Cerebellar cortex (tissue), 1 donor: ENCODE data around the gene FSTL4.

Source experiments
- DNase-seq: peaks from one replicate; pipeline ENCODE4 v3.0.0-alpha.2; 2015; ENCODE audit warnings: low spot score

FSTL4 gene

DNA sequence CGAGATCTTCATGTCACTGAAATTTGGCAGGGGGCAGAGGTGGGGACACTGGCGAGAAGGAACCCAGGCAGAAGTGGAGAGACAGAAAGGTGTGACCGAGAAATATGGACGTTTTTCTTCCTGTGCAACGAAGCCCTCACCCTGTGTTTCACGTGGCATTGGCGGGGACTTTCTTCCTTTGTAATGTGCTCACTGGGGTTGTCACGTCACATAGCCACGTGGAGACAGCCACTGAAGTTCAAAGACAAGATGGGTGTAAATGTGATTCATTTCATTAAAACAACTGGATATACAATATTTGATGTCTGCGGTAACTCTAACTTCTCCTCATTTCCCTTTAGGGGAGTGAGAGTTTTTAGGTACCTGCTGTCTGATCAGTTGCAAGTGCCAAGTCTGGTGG is 225.7 kb downstream of the FSTL4 start:
- no peak for DNase-seq

- DNase-seq = no peak
Observed at GRCh38 chr5:133385346-133385745, 227.0 kb downstream of the FSTL4 start.

DNA sequence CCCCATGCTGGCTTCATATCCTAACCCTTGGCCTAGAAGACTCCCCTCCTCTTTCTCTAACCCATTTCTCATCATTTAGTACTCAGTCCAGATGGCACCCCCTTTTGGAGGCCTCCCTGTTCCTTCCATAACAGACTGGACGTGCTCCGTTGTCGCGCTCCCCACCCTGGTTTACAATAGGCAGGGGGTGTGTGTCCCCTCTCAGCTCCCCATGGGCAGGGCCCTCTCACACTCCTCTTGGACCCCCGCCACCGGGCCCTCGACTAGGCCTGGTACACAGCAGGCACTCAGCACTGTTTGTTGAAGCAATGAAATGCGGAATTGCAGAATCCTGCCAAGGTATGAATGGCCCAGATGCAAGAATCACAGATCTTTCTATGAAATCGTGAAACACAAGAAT is 227.4 kb downstream of the FSTL4 start:
- DNase-seq = no peak

DNA sequence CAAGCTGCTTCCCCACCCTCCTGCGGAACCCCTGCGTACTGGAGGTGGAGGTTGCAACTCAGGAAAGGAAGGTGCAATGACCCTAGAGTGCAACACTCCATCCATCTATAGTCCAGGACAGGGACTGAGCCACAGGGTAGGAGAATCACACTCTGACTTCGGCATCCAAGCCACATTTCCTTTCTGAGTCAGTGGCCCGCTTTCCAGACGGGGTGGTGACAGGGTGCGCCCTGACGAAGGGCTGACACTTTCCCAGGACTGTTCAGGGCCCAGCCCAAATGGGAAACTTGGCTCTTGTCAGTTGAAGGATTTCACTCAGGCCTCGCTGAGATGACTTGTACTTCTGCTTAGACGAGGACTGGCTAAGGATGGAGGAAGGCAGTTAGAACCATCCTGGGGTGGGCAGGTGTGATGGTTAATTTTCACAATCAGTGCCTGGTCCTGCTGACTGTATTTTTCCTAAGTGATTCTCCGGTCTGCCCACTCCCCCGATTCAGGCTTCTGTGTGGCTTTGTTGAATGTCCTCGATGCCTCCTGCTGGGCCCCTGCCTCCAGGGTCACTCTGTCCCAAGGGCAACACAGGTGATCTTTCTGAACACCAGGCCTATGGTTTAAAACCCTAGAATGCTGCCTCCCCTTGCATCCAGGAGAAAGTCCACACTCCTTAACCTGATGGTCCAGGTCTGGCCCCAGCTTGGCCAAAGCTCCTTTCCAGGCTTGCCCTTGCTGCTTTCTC is 228.1 kb downstream of the FSTL4 start:
- DNase-seq = no peak

DNA sequence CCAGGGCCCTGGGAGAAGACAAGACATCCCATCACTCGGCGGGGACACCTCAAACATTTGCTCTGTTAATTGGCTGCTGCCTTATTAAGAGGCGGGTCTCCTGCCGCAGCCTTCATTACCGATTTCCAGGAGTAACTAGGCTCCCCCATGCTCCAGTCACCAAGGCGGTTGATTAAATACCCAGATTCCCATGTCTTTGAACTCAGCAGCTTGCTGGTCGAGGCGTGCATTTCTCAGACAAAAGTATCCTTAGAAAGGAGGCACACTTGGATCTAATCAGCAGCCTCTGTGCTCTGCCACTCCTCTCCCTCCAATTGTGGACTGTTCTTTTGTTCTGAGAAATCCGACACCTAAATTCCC is 228.8 kb downstream of the FSTL4 start:
- no peak for DNase-seq

DNA sequence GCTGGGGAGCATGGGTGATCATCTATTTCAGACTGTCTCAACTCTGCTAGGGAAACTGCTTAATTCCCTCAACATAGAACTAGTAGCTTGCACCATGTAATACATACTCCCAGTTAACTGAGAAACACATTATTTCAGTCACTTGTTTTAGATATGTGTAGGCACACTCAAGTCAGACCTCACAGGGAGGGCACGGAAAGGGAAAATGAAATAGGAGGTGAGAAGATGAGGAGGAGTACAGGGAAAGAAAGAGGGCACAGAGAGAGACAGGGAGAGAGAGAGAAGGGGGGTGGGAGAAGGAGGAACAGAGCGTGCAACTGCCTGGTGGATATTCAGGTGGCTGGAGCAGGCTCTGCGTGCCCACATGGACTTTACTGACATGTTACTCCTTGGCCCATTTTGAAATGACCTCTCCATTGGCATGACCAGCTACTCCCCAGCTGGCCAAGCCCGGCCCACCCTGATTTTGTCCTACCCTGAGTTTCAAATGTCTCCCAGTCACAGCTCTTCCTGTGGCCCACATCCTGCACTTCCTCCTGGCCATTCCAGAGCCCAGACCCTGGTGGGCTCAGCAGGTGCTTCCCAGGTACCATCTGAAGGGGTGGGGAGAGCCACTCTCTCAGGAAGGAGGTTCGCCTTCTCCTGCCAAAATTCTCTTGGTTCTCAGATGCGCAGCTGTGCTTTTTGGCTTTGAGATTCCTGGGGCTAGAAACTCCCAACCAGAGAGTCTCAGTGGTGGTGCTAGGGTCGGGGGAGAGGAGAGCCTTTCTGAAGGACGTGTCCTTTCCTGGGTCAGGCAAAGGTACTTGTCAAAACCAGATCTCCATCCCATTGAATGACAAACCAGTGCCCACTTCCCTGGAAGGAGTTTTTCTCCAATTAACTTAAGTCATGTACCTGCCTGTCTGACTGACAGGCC is 229.4 kb downstream of the FSTL4 start:
- no peak for DNase-seq

- no peak for DNase-seq
Observed at GRCh38 chr5:133381571-133382365, 230.6 kb downstream of the FSTL4 start.

- DNase-seq = no peak
Observed at GRCh38 chr5:133381041-133381440, 231.3 kb downstream of the FSTL4 start.

DNA sequence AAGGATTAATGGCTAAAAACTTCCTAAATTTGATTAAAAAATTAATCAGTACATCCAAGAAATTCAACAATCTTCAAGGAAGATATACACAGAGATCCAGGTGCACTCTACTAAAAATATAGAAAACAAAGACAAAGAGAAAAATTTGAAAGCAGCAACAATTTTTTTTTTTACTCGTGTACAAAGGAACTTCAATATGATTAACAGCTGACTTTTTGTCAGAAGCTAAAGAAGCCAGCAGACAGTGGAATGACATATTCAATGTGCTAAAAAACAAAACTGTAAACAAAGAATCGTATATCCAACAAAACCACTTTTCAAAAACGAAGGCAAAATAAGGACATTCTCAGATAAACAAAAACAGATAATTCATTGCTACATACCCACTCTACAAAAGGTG is 234.6 kb downstream of the FSTL4 start:
- no peak for DNase-seq

GRCh38 chr5:133376986-133377385 is 235.4 kb downstream of the FSTL4 start:
- no peak for DNase-seq

- DNase-seq = no peak
Observed at GRCh38 chr5:133373121-133373870, 239.0 kb downstream of the FSTL4 start.

- DNase-seq = no peak
Observed at GRCh38 chr5:133372293-133372937, 239.9 kb downstream of the FSTL4 start.

DNA sequence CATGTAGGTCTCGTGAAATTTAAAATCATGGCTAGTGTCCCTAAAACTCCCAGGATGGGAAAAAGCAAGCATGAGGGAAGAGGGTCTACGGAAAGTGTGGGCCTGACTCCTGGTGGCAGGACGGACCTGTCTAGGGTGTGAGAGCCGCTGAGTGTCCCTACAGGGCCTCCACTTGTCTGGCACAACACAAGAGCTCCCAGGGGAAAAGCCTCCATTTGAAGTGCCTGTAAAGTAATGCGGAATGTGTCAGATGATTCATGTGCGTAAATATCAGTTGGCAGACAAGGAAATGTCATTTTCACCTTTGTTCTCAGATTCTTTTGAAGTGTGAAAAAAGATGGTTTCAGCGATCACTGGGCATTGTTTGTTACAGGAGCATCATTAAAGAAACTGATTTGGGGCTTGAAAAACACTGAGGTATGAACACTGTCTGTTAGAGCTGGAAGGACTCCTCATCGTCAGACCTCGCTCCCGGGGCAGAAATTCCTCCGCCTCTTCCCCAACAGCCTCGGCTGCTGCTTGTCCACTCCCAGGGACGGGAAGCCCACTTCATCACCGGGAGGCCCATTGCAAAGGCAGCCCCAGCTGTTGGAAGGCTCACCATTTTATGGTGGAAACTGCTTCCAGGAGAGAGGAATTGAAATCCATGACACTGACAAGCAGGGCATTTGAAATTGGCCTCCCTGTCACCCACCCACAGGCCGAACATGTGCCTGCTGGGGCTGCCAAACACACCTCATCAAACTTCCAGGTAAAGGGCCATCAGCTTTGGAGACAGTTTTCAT is 240.8 kb downstream of the FSTL4 start:
- DNase-seq = no peak

- DNase-seq = no peak
Observed at GRCh38 chr5:133370904-133371303, 241.4 kb downstream of the FSTL4 start.

DNA sequence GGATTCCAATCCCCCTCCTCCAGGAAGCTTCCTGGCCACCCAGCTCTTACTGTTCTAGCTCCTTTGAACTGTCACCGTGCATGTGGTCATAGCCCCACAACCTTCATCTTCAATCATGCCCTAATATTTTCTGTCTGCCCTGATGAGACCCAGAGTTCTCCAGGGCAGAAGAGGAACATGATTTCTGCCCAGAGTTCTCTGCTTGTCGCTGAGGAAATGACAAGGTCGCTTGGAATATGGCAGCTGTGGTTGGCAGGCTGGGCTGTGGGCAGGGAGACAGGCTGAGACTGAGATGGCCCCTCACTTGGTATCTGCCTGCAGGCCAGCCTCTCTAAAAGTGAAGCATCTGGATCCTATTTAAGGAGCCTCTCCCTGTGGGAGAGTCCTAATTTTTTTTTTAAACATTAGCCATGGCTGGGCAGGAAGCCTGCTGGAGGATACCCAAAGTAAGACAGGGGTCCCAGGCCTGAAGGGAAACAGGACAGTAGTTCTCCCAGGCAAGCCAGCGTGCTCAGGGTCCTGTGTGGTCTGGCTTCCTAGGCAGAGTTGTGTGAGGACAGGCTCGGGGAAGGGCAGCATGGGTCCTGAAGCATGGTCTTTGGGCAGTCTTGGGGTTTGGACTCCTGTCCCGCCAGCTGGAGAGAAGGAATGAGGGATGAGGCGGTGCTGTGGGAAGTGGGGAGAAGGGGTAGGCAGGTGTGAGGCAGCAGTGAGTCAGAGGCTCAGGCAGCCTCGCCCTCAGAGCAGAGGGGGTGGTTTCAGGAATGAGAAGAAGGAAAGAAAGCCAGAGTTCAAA is 242.1 kb downstream of the FSTL4 start:
- no peak for DNase-seq

- DNase-seq = no peak
Observed at GRCh38 chr5:133368916-133369783, 243.2 kb downstream of the FSTL4 start.

DNA sequence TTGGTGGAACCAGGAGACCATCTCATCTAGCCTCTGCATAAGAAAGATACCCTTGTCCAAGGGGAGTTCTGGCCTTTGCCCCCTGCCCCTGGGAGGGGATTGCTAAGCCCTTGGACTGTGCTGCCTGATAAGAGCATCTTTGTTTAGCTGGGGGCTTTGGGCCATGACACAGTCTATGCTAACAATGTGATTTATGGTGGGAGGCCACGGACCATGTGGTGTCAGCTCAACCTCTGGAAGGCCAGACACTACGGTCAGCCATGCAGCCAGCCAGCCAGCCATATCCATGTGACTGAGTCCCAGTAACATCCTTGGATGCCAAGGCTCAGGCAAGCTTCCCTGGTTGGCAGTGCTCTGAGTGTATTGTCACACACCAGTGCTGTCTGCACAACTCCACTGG is 244.4 kb downstream of the FSTL4 start:
- DNase-seq = no peak

DNA sequence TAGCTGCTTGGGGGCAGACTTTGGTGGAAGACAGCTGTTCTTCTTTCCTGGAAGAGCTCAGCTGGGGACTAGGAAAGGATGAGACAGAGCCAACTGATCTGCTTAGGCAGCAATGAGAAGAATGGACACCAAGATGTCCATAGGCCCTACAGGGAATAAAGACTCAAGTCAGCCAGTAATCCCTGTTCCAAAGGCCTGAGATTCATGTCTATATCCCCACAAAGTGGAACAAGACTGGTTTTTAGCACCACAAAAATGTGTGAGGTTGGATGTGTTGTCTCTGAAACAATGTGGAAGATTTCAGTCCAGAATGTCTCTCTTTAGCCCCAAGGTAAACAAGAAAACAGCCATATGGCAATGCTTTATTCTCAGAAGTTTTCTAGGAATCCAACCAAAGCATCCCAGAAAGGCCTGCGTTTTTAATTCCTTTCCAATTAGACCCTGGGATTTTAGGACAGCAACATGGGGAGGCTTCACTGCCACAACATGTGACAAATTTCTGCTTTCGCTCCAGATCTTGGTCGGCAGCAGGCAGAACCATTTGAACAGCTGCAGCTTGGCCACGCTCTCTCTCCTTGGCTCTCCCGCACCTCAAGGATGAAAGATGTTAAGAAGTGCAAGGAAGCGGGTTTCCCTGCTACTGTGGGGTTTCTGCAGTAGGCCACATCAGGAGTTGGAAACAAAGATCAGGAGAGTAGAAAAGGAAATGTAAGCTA is 245.1 kb downstream of the FSTL4 start:
- DNase-seq = no peak
